SU-DHL-6 (cell line): ENCODE measurements around the gene PIGW.

Experiments
- CTCF ChIP-seq: fragments of 200-600 bp; sonication (generic); IDR thresholded peaks from one replicate; pipeline ENCODE4 v1.5.1; 2017; ENCODE audit warnings: antibody characterized with exemption, mild to moderate bottlenecking, low read length, moderate library complexity; ENCODE audit not compliant: insufficient read depth, poor library complexity, severe bottlenecking
- EZH2phosphoT487 ChIP-seq: fragments of 200-600 bp; sonication (generic), shearing (Covaris generic); conservative IDR thresholded peaks from 2 replicates; pipeline ENCODE4 v1.6.1; 2018; ENCODE audit warnings: mild to moderate bottlenecking, antibody characterized with exemption, low read length, moderate library complexity, mixed read lengths

DNA sequence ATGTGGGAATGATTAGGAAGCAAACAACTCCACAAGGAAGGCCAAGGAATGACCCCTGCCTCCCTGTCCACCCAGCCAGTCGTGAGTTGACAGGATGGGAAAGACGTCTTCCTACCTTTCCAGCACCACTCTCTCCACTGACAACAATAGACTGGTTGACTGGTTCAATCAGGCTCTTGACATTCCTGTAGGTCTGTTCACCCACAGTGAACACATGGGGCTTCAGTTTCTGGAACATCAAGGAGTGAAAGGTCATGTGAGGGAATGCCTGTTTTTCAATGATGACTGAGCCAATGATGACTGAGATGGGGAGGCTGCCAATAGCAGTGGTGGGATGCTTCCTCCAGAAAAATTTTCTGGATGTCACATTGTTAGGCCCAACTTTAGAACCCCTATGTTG is 9.7 kb upstream of the PIGW start:
- TF ChIP-seq CTCF: no peak
- no peak for TF ChIP-seq EZH2phosphoT487
